Activated CD4-positive, alpha-beta T cell treated with anti-CD3 and anti-CD28 coated beads for 1 hour (primary cell): ENCODE results near the gene SNX19.
"Not testable (repeated sequence)": the region's sequence is repeated elsewhere in the genome, so short reads cannot be mapped to it uniquely, and the experiment has no call there.

Source experiments
- DNase-seq: peaks from one replicate; pipeline ENCODE4 v3.0.0-alpha.2; 2020

SNX19 gene

GRCh38 chr11:130916238-130916855, at the start of gene SNX19:
Gene SNX19 (minus strand): TSS chr11:130916479. CDS start chr11:130915939, 540 bp downstream.
- peak; percentile 84 for DNase-seq

- no peak for DNase-seq
Observed at GRCh38 chr11:130964058-130964792, 47.9 kb upstream of the SNX19 start.

- DNase-seq: no peak
Observed at GRCh38 chr11:130947889-130948288, 31.6 kb upstream of the SNX19 start.

GRCh38 chr11:130947481-130947880, 31.2 kb upstream of the SNX19 start:
- no peak for DNase-seq

- no peak for DNase-seq
Observed at GRCh38 chr11:130947058-130947457, 30.8 kb upstream of the SNX19 start.

GRCh38 chr11:130945896-130946295, 29.6 kb upstream of the SNX19 start:
- no peak for DNase-seq

GRCh38 chr11:130940706-130941105, 24.4 kb upstream of the SNX19 start:
- DNase-seq: no peak

GRCh38 chr11:130937051-130937450, 20.8 kb upstream of the SNX19 start:
- no peak for DNase-seq

- DNase-seq: no peak
Observed at GRCh38 chr11:130932086-130932712, 15.9 kb upstream of the SNX19 start.

- DNase-seq: no peak
Observed at GRCh38 chr11:130924750-130925149, 8.5 kb upstream of the SNX19 start.

- not testable (repeated sequence) for DNase-seq
Observed at GRCh38 chr11:130920612-130921011, 4.3 kb upstream of the SNX19 start.

GRCh38 chr11:130918081-130918480, 1.8 kb upstream of the SNX19 start:
- no peak for DNase-seq

- DNase-seq: no peak
Observed at GRCh38 chr11:130916910-130917309, 631 bp upstream of the SNX19 start.

GRCh38 chr11:130915603-130916237, 559 bp downstream of the SNX19 start:
- DNase-seq: no peak

- no peak for DNase-seq
Observed at GRCh38 chr11:130913268-130913667, 3.0 kb downstream of the SNX19 start.

- no peak for DNase-seq
Observed at GRCh38 chr11:130912552-130912951, 3.7 kb downstream of the SNX19 start.

- no peak for DNase-seq
Observed at GRCh38 chr11:130911306-130911705, 5.0 kb downstream of the SNX19 start.

- no peak for DNase-seq
Observed at GRCh38 chr11:130909650-130910049, 6.6 kb downstream of the SNX19 start.

- no peak for DNase-seq
Observed at GRCh38 chr11:130908770-130909625, 7.3 kb downstream of the SNX19 start.

GRCh38 chr11:130908061-130908460, 8.2 kb downstream of the SNX19 start:
- DNase-seq: no peak

- no peak for DNase-seq
Observed at GRCh38 chr11:130907229-130907628, 9.1 kb downstream of the SNX19 start.

GRCh38 chr11:130906616-130907015, 9.7 kb downstream of the SNX19 start:
- DNase-seq: no peak

GRCh38 chr11:130905512-130905911, 10.8 kb downstream of the SNX19 start:
- DNase-seq: no peak
